GM03348 (cell line): Measurements from ENCODE around the gene MELK.

Experiments
- DNase-seq: peaks from one replicate; pipeline ENCODE4 v3.0.0; 2012; ENCODE audit warnings: low spot score

Gene MELK

GRCh38 chr9:36584620-36585460 lies 12.1 kb downstream of the MELK start:
- DNase-seq = peak; percentile 67

DNA sequence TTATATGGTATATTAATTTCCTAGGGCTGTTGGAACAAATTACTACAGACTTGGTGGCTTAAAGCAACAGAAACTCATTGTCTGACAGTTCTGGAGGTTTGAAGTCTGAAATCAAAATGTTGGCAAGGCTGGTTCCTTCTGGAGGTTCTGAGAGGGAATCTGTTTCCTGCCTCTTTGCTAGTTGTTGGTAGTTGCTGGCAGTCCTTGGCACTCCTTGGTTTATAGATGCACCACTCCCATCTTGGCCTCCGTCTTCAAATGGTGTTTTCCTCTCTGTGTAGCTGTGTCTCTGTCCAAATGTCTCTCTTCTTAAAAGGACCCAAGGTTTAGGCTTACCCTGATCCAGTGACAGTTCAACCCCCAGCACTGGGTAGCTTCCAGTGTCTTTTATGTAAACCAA lies 17.5 kb downstream of the MELK start:
- DNase-seq = no peak

- DNase-seq = peak; percentile 22
These were observed 20.3 kb downstream of the MELK start for GRCh38 chr9:36592801-36593583.

GRCh38 chr9:36594213-36594612 lies 21.5 kb downstream of the MELK start:
- no peak for DNase-seq

- DNase-seq = peak; percentile 76
These were observed 24.9 kb downstream of the MELK start for GRCh38 chr9:36597412-36598178.

- peak; percentile 44 for DNase-seq
These were observed 25.6 kb downstream of the MELK start for GRCh38 chr9:36598273-36598672.

DNA sequence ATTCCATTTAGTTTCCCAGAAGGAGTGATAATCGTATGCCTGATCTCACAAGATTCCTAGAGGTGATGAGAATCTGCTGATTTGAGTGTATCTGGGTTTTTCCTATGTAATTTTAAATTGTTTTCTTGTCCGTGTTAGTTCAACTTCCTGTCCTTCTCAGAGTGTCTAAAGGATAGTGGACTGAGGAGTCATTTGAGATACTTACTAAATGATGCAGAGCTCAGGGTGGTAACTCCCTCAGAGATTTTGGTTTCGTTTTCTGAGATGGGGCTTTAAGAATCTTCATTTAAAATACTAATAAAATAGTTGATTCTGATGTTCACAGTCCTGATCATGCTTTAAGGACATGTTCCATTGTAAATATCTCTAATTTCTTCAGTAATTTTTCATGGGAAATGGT lies 30.3 kb downstream of the MELK start:
- DNase-seq = peak; percentile 48

DNA sequence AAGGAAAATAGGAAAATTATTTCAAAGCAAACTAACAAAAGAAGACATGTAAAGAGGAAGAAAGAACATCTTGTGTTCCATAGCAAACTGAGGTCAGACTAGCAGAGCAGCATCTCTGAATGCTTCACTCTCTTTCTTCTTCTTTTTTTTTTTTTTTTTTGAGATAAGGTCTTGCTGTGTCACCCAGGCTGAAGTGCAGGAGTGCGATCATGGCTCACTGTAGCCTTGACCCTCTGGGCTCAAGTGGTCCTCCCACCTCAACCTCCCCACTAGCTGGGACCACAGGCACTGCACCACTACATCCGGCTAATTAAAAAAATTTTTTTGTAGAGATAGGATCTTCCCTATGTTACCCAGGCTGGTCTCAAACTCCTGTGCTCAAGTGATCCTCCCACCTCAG lies 36.6 kb downstream of the MELK start:
- DNase-seq = no peak

DNA sequence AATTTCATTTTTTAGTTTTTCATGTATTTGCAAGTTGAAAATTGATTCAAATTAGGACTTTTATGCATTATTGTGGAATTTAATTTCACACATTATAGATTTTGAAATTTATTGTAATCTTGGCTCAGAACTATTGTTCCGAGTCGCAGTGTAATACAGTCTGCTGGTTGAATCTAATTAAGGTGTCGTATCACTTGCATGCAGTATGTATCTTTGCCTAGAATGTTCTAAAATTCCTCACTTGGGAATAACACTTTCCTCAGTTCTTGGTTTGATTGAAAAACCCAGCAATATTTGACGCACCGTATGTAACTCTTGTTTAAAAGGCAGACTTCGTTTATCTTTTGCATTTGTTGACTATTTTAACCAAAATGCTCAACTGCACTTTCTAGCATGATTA lies 49.4 kb downstream of the MELK start:
- DNase-seq = no peak

GRCh38 chr9:36623280-36623679 lies 50.6 kb downstream of the MELK start:
- peak; percentile 29 for DNase-seq

DNA sequence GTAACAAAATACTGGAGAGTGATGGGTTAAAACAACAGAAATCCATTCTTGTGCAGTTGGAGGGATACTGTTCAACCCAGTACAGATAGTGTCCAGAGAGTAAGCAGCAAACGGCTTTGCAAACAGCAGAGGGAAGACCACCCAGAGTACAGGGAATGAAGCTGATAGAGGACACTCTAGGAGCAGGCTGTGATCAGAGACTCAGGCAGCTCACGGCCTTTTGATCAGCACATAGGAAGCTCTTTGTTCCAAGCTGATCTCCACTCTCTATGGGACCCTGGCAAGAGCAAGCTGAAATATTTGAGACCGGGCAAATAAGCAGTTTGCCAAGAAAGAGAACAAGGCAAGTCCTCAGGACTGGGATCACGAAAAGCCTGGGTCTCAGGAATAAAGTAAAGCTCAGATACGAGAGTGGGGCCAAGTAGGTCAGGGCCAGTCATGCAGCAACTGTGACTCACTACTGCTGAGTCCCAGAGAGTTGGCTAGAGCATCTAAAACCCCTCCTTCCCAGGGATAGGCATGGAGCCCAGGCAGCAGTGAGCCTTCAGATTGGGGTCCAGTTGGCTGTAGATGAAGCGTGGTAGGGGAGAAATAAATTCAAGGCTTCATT lies 52.4 kb downstream of the MELK start:
- peak; percentile 84 for DNase-seq

- peak; percentile 50 for DNase-seq
These were observed 60.2 kb downstream of the MELK start for GRCh38 chr9:36632892-36633291.

- no peak for DNase-seq
These were observed 65.0 kb downstream of the MELK start for GRCh38 chr9:36637491-36638270.

GRCh38 chr9:36640771-36641381 lies 68.2 kb downstream of the MELK start:
- DNase-seq = no peak

DNA sequence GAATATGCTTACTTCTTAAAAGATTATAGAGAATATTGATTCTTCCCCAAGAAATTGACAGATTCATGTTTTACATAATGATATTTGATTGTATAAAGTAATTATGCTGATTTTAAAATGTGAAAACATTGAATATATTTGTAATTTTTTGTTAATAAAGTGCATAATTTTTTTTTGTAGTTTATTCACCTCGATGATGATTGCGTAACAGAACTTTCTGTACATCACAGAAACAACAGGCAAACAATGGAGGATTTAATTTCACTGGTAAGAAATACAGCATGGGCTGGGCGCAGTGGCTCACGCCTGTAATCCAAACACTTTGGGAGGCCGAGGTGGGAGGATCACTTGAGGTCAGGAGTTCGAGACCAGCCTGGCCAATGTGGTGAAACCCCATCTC lies 70.1 kb downstream of the MELK start:
- no peak for DNase-seq

- DNase-seq = no peak
These were observed 84.1 kb downstream of the MELK start for GRCh38 chr9:36656842-36657241.

GRCh38 chr9:36659500-36659899 lies 86.8 kb downstream of the MELK start:
- DNase-seq = no peak

DNA sequence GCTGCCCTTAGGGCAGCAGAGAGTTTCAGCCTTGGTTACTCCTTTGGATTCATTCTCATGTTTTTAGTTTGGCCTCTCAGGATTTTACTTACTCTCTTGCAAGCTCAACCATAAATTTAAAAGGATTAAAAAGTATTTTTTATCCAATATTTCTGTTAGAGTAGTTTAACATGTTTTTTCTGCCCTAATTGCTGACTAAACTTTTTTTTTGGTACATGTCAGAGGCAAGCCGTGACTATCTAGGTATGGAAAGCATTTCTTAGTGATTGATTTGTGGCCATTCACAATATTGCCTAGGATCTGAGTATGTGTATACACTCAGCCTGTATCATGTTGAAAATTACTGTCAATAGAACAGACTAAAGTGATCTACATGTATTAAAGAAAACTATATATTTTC lies 92.1 kb downstream of the MELK start:
- no peak for DNase-seq

- no peak for DNase-seq
These were observed 92.7 kb downstream of the MELK start for GRCh38 chr9:36665387-36665786.

DNA sequence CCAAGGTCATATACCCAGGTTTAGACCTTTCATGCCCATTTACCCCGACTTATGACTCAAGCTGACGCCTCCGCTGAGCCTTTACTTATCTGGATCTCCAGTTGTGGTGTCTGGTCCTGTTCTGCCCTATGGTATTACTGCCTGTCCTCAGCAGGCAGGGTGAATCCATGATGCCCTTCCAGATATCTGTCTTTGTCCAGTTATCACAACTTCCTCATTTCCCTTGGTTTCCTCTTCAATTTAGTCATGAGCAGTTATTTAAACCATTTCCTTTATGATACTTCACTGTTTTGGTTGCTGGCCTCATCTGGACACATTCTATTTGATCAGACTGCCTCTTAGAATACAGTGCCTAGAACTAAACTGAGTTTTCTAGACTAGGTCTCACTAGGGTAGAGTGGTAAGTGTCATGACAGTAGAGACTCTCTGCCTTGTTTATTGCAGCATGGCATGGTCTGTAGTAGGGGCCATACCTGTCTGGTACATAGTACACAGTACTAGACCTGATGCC lies 93.3 kb downstream of the MELK start:
- DNase-seq = no peak

DNA sequence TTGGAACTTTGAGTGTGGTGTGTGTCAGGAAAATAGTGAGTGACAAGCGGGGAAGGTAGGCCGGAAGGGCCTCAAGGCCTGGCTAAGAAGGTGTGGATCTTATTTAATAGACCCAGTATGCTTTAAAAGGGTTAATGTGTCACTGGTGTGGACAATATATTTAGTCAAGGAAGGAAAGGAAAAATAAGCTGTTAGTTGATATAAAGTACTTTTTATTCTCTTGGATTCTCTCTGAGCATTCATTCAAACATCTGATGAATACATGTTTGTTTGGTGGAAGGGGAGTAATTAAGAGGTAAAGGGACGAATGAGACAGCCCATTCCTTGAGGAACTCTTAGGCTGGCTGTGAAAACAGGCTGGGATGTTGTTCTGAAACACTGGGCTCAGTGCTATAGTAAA lies 98.9 kb downstream of the MELK start:
- DNase-seq = no peak
